G401 (cell line): Measurements from ENCODE around the gene KRTAP22-2. TPM values are rescaled to one million over a fixed set of nuclear protein-coding genes. Genes with fewer than 3 reads are reported as not detected.

Experiments used
- DNase-seq: peaks from one replicate; pipeline ENCODE4 v3.0.0-alpha.2; 2015; ENCODE audit warnings: low spot score
- in situ Hi-C: cut with HindIII; loops from 2 replicates; pipeline ENCODE4 v1.10.0; 2016; ENCODE audit warnings: low sequenced_read_pairs, mixed read lengths
- total RNA-seq: library from RNA; depleted of rRNA; stranded (reverse); fragments of >200 nt; shearing (Covaris generic); gene quantifications from 2 replicates; pipeline ENCODE4 v1.2.3, GENCODE V29; 2014; rRNA removed

Gene KRTAP22-2
- total RNA-seq = not detected in 2 replicates

DNA sequence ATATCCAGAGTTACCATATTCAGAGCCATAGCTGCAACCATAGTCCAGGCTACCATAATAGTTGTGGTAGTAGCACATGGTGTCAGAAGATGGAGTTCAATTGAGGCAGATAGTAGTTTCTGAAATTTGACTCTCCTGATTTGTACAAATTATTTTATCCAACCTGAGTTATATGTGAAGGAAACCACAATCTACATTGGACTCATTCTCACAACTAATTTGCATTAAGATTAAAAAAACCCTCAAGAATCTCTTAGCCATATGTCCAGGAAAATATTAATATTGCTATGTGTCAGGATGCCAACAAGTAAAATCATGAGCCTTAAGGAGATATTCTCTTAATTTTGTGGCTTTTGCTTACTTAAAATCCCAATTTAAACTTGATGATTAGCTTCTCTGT, at the start of gene KRTAP22-2:
TSS of gene KRTAP22-2 (minus strand) at position 101 of the 400 bp plus-strand sequence.
- in situ Hi-C loops = no loop called here
- DNase-seq = no peak

GRCh38 chr21:30638686-30639085, 48.5 kb upstream of the KRTAP22-2 start:
- in situ Hi-C loops = no loop called here
- no peak for DNase-seq

- in situ Hi-C loops = no loop called here
- DNase-seq = no peak
Observed at GRCh38 chr21:30634906-30635305, 44.7 kb upstream of the KRTAP22-2 start, which contains the start of gene KRTAP20-2. Gene KRTAP20-2 (plus strand): TSS chr21:30635206. CDS start chr21:30635264, 58 bp downstream.

GRCh38 chr21:30629200-30629599, 39.0 kb upstream of the KRTAP22-2 start:
- in situ Hi-C loops = no loop called here
- no peak for DNase-seq

- DNase-seq = no peak
- in situ Hi-C loops = no loop called here
Observed at GRCh38 chr21:30628109-30628508, 37.9 kb upstream of the KRTAP22-2 start.

GRCh38 chr21:30625449-30626165, 35.4 kb upstream of the KRTAP22-2 start:
- DNase-seq = no peak
- in situ Hi-C loops = no loop called here

DNA sequence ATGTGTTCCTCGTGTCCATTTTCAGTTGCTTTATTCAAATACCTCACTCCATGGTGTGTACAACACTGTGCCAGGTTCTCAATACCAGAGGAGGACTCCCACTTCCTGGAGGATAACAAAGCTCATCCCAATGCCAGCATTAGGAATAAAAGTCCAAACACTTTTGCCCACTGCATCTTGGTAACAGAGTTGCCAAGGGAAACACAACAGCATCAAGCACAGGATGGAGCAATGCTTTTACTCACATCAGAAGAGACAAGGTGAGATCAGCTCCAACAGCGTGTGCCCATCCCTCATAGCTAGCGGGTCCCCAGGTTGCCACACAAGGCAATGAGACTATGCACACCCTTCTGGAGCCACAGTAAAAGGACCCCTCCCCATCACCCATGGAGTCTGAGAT, 33.2 kb upstream of the KRTAP22-2 start:
- DNase-seq = no peak
- in situ Hi-C loops = no loop called here

GRCh38 chr21:30620522-30620921, 30.3 kb upstream of the KRTAP22-2 start, which contains the start of gene KRTAP20-4:
Gene KRTAP20-4 (plus strand): TSS chr21:30620627.
- in situ Hi-C loops = no loop called here
- DNase-seq = no peak

- in situ Hi-C loops = no loop called here
Observed at GRCh38 chr21:30620080-30620479, 29.9 kb upstream of the KRTAP22-2 start.

GRCh38 chr21:30616125-30616524, 25.9 kb upstream of the KRTAP22-2 start, which contains the start of gene KRTAP20-1:
Gene KRTAP20-1 (plus strand): TSS chr21:30616425. CDS start chr21:30616455, 30 bp downstream.
- in situ Hi-C loops = no loop called here
- no peak for DNase-seq

More at GRCh38 chr21:30620080-30620479, 29.9 kb upstream of the KRTAP22-2 start:
- no peak for DNase-seq

GRCh38 chr21:30615199-30615598, 25.0 kb upstream of the KRTAP22-2 start:
- DNase-seq = no peak
- in situ Hi-C loops = no loop called here

DNA sequence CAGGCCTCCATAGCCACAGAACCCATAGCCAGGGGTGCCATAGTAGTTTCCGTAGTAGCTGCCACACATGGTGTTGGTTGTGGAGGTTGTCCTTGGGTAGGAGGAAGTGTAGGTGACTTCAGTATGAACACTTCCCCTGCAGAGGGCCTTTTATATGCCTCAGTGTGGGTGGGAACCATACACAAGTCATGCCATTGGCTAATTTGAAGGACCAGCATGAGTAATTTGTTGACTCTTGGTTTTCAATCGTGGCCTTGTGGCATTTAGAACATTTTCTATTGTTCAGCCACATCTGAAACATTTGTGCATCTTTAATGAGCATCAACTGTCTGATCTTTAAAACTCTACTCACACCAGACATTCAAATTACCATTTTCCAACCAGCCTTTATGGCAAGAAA, 23.6 kb upstream of the KRTAP22-2 start, which contains the start of gene KRTAP6-1:
TSS of gene KRTAP6-1 (minus strand) at position 95 of the 400 bp plus-strand sequence. CDS start at position 69, 26 bp downstream.
- DNase-seq = no peak
- in situ Hi-C loops = no loop called here

DNA sequence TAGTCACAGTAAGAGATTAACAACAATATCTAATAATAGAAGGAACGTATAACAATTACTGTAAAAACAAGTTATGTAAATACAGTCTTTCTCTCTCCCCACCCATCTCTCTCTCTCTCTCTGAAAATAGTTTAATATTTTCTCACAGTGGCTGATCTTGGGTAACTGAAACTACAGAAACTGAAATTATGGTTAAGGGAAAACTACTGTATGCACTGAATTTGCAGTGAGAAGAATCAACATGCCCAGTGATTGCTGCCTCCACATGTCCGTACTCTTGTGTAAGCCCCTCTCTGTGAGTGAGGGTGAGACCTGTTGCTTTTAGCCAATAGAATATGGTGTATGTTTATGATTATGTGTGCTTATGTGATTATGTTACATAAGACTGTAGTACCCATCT, 21.9 kb upstream of the KRTAP22-2 start:
- DNase-seq = no peak
- in situ Hi-C loops = no loop called here

- in situ Hi-C loops = no loop called here
- no peak for DNase-seq
Observed at GRCh38 chr21:30605968-30606367, 15.8 kb upstream of the KRTAP22-2 start.

GRCh38 chr21:30600787-30601186, 10.6 kb upstream of the KRTAP22-2 start, which contains the start of gene KRTAP22-1:
Gene KRTAP22-1 (plus strand): TSS chr21:30601087.
- DNase-seq = no peak
- in situ Hi-C loops = no loop called here

DNA sequence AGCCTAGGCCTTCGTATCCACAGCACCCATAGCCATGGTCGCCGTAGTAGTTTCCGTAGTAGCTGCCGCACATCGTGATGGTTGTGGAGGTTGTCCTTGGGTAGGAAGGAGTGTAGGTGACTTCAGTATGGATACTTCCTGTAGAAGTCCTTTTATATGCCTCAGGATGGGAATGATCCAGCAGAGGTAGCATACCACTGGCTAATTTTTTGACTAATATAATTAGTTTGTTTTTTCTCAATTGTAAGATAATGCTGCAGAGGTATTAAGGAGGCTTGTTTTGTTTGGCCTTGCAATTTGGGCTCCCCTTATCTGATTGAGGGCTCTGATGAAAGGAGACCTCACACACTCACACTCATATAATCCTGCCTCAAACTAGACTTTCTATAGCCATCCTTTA, 8.6 kb upstream of the KRTAP22-2 start, which contains the start of gene KRTAP6-2:
TSS of gene KRTAP6-2 (minus strand) at position 101 of the 400 bp plus-strand sequence. CDS start at position 73, 28 bp downstream.
- in situ Hi-C loops = no loop called here
- DNase-seq = no peak

DNA sequence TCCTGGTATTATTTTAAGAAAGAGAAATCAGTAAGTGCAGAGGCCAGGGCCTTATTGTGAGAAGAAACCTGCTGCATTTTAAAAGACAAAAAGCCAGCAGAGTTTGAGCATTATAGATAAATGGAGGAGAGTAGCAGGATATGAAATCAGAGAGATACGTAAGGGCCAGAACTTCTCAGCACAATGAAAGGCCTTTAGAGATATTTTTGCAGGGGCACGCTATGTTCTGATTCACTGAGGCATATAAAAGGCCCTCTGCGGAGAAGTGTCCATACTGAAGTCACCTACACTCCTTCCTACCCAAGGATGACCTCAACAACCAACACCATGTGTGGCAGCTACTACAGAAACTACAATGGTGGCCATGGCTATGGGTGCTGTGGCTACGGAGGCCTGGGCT, 1.9 kb upstream of the KRTAP22-2 start, which contains the start of gene KRTAP6-3:
TSS of gene KRTAP6-3 (plus strand) at position 301 of the 400 bp plus-strand sequence. CDS start at position 307, 6 bp downstream.
- DNase-seq = no peak
- in situ Hi-C loops = no loop called here

DNA sequence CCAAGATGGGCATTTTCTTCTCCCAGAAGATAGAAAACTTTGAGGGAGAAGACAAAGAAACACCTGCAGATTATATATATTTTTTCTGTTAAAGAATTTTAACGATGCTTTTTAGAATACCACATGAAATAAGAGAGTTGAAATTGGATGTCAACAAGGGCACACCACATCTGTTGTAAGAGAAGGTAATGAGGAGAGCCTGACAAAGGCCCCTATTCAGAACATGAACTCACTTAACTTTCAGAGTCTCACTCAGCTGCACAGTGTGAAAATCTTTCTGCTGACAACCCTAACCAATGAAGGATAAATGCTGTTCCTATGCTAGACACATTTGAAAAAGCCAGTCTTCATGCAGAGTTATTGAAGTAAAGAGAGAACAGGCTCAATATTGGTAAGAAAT, 7.3 kb downstream of the KRTAP22-2 start:
- DNase-seq = no peak
- in situ Hi-C loops = no loop called here

- DNase-seq = peak; percentile 93
- in situ Hi-C loops = no loop called here
Observed at GRCh38 chr21:30580132-30580531, 10.1 kb downstream of the KRTAP22-2 start.

DNA sequence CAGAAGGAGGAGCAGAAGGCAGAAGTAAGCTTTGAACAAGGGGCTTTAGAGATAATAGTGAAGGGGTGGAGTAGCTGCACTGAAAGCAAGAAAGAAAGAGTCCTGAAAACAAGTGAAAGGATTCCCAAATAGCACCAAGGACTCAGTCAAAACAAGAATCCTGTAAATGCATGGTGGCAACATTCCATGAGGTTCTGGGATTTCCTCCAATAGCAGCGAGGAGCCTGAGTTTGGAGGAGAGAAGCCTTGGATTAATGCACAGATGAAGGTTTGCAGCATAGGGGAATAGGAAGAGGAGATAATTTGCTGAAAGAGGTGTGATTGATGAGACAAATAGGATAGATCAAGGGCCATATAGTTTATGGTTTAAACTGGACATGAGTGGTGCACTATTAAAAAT, 10.9 kb downstream of the KRTAP22-2 start:
- in situ Hi-C loops = no loop called here
- DNase-seq = peak; percentile 90
